ENCODE results near the gene CDH23. TPM values are rescaled to one million over a fixed set of nuclear protein-coding genes. Genes with fewer than 3 reads are reported as not detected.

The CDH23 gene
- total and polyA plus RNA-seq, 2 of the 8 experiments (the other 6 are each of a cell fraction or from before 2014, with no cell fraction given): 1.9 to 4.9 TPM

GRCh38 chr10:71727738-71728737 lies 331.3 kb downstream of the CDH23 start (continued):
- no peak for TF ChIP-seq BCL11A (IDR thresholded peaks at IDR 0.05; ENCODE audit: low read depth in 2 of 2, low read length in 2 of 2)
- no peak for TF ChIP-seq SIRT6 (IDR thresholded peaks at IDR 0.05; ENCODE audit: low read length)
- no peak for TF ChIP-seq CEBPB (IDR thresholded peaks at IDR 0.05; ENCODE audit: low read depth, low read length)
- TF ChIP-seq CHD2 (IDR thresholded peaks at IDR 0.05; ENCODE audit: low read length): no peak
- TF ChIP-seq NRF1 (IDR thresholded peaks at IDR 0.05; ENCODE audit: low read depth, low read length): no peak
- TF ChIP-seq BRCA1 (IDR thresholded peaks at IDR 0.05; ENCODE audit: low read depth, low read length): no peak
